ENCODE measurements around the gene F7. TPM values are rescaled to one million over a fixed set of nuclear protein-coding genes. Genes with fewer than 3 reads are reported as not detected.

The F7 gene
- total RNA-seq, 2 donors from 2014 or later = 0.20 TPM; not detected in 1

DNA sequence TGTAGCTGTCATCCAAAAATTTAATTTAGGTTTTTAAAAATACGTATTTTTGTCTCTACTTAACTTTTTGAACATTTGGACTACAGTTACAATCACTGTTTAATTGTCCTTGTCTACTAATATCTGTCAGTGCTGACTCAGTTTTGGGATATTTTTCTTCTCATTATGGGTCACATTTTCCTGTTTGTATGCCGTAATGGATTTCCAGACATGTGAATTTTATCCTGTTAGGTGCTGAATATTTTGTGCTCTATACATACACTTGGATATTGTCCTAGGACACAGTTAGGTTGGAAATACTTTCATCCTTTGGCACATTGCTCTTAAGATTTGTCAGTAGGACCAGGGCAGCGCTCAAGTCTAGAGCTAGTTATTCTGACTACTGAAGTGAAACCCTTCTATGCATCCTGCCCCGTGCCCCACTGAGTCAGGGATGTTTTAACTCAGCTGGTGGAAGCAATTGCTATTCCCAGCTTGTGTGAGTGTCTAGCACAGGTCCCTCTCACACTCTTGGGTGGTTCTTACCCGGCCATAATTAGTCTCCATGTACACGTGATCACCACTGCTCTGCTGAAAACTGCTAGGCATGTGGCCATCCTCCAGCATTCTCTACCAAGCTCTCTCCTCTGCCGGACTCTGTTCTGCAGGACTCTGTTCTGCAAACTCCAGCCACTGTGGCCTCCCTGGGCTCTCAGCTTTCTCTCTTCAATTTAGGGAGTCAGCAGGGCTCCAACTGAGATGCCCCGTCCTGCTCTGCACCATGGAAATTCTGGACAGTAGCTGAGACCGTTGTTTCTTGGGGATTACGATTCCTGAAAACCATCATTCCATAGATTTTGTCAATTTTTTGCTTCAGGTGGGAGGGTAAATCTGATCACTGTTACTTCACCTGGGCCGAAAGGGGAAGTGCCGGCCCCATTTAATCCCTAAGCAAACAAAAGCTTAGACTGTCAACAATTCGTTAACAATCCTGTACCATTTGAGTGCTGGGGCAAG is 64.0 kb downstream of the F7 start:
- H3K27ac ChIP-seq = peak overlapping the region; percentile 54 to 70
- no peaks in the 10 kb centered on the region for H3K4me1 ChIP-seq
- peaks cover 19% of the 10 kb centered on the region for H3K36me3 ChIP-seq
- no peak for DNase-seq (ENCODE audit: low spot score)
- TF ChIP-seq, protein P1, sequence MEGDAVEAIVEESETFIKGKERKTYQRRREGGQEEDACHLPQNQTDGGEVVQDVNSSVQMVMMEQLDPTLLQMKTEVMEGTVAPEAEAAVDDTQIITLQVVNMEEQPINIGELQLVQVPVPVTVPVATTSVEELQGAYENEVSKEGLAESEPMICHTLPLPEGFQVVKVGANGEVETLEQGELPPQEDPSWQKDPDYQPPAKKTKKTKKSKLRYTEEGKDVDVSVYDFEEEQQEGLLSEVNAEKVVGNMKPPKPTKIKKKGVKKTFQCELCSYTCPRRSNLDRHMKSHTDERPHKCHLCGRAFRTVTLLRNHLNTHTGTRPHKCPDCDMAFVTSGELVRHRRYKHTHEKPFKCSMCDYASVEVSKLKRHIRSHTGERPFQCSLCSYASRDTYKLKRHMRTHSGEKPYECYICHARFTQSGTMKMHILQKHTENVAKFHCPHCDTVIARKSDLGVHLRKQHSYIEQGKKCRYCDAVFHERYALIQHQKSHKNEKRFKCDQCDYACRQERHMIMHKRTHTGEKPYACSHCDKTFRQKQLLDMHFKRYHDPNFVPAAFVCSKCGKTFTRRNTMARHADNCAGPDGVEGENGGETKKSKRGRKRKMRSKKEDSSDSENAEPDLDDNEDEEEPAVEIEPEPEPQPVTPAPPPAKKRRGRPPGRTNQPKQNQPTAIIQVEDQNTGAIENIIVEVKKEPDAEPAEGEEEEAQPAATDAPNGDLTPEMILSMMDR (IDR thresholded peaks at IDR 0.05) = no peak
- no peaks in the 10 kb centered on the region for H3K27me3 ChIP-seq
- H3K9me3 ChIP-seq = no peaks in the 10 kb centered on the region
- H3K4me3 ChIP-seq = no peak overlapping the region

Other genes with a start within 250 kb of the F7 start
- 10 to 100 TPM; 17.1 to 21.6 TPM for gene MCF2L, start 136.6 kb upstream of the F7 start, total RNA-seq
- gene F10, start 17.0 kb downstream of the F7 start, total RNA-seq = 10 to 100 TPM; 21.9 to 27.5 TPM
- not detected for gene PROZ, start 52.9 kb downstream of the F7 start, total RNA-seq
- gene PCID2, start 102.9 kb downstream of the F7 start, total RNA-seq = 10 to 100 TPM; 34.8 to 44.4 TPM
- gene CUL4A, start 103.8 kb downstream of the F7 start, total RNA-seq = 100 to 1,000 TPM in 1 of 2 donors, 10 to 100 TPM in 1; 76.5 to 435 TPM
- gene LAMP1, start 191.4 kb downstream of the F7 start, total RNA-seq = 10 to 100 TPM; 70.0 to 73.7 TPM